GM12874 (cell line): ENCODE data around the gene UIMC1.

Experiments used
- CTCF ChIP-seq: IDR thresholded peaks from 2 replicates; pipeline ENCODE4 v1.5.1; 2011; ENCODE audit warnings: low read depth, mild to moderate bottlenecking, control low read depth, low read length, moderate library complexity; ENCODE audit not compliant: insufficient read depth

UIMC1 gene

GRCh38 chr5:176927562-176927961, 79.0 kb downstream of the UIMC1 start:
- no peak for TF ChIP-seq CTCF

GRCh38 chr5:176922817-176923216, 83.8 kb downstream of the UIMC1 start:
- no peak for TF ChIP-seq CTCF

- TF ChIP-seq CTCF, result no peak
These were observed 84.9 kb downstream of the UIMC1 start for GRCh38 chr5:176921714-176922113.

GRCh38 chr5:176918613-176919012, 88.0 kb downstream of the UIMC1 start:
- no peak for TF ChIP-seq CTCF

- TF ChIP-seq CTCF, result no peak
These were observed 90.2 kb downstream of the UIMC1 start for GRCh38 chr5:176916337-176916736.

- no peak for TF ChIP-seq CTCF
These were observed 90.7 kb downstream of the UIMC1 start for GRCh38 chr5:176915906-176916305.

GRCh38 chr5:176912115-176912514, 94.5 kb downstream of the UIMC1 start:
- TF ChIP-seq CTCF, result no peak
